ENCODE results near the gene RMND1.

GRCh38 chr6:151392427-151392826 is 59.5 kb downstream of the RMND1 start:
- TF ChIP-seq CTCF (IDR thresholded peaks at IDR 0.05) (no peak), EZH2 (IDR thresholded peaks at IDR 0.05) (no peak), EZH2phosphoT487 (IDR thresholded peaks at IDR 0.05) (no peak)

Data from neural progenitor cell (in vitro differentiated cells).